Osteocyte (in vitro differentiated cells): Measurements from ENCODE around the gene PIK3CA. TPM values are rescaled to one million over a fixed set of nuclear protein-coding genes. Genes with fewer than 3 reads are reported as not detected.

Experiments
- DNase-seq: peaks from one replicate; pipeline ENCODE4 v3.0.0; 2021; ENCODE audit warnings: mixed read lengths; ENCODE audit not compliant: unreplicated experiment; ENCODE audit errors: extremely low spot score
- H3K27ac Mint-ChIP-seq: one replicate; pipeline ENCODE4 v1.8.0; 2021; ENCODE audit warnings: mild to moderate bottlenecking, mixed read lengths; ENCODE audit not compliant: unreplicated experiment
- H3K27me3 Mint-ChIP-seq: one replicate; pipeline ENCODE4 v1.8.0; 2021; ENCODE audit warnings: mixed read lengths; ENCODE audit not compliant: unreplicated experiment
- H3K36me3 Mint-ChIP-seq: one replicate; pipeline ENCODE4 v1.8.0; 2021; ENCODE audit warnings: mixed read lengths; ENCODE audit not compliant: unreplicated experiment
- H3K4me1 Mint-ChIP-seq: one replicate; pipeline ENCODE4 v1.8.0; 2021; ENCODE audit warnings: mixed read lengths; ENCODE audit not compliant: unreplicated experiment
- H3K4me3 Mint-ChIP-seq: one replicate; pipeline ENCODE4 v1.8.0; 2021; ENCODE audit warnings: mild to moderate bottlenecking, moderate library complexity, mixed read lengths; ENCODE audit not compliant: unreplicated experiment
- H3K9me3 Mint-ChIP-seq: one replicate; pipeline ENCODE4 v1.8.0; 2021; ENCODE audit warnings: mixed read lengths; ENCODE audit not compliant: unreplicated experiment
- CTCF ChIP-seq: fragments of 200-600 bp; sonication (generic); IDR thresholded peaks from 2 replicates; pipeline ENCODE4 v1.5.0; 2021; ENCODE audit warnings: antibody characterized with exemption, mild to moderate bottlenecking, moderate library complexity
- total RNA-seq: library from RNA; stranded (reverse); gene quantifications from 2 replicates; pipeline ENCODE4 v1.2.1, GENCODE V29; 2021

PIK3CA gene
- total RNA-seq, 1 donor from 2014 or later: 48.1 TPM

- no peak for TF ChIP-seq CTCF
- no peak for DNase-seq
- Mint-ChIP-seq H3K4me3 (no peak overlapping the region), H3K27me3 (no peaks in the 10 kb centered on the region), H3K4me1 (peaks cover 2% of the 10 kb centered on the region), H3K9me3 (no peaks in the 10 kb centered on the region), H3K36me3 (peaks cover 44% of the 10 kb centered on the region), H3K27ac (no peak overlapping the region)
Measured at GRCh38 chr3:179223548-179223947, 75.4 kb downstream of the PIK3CA start.

DNA sequence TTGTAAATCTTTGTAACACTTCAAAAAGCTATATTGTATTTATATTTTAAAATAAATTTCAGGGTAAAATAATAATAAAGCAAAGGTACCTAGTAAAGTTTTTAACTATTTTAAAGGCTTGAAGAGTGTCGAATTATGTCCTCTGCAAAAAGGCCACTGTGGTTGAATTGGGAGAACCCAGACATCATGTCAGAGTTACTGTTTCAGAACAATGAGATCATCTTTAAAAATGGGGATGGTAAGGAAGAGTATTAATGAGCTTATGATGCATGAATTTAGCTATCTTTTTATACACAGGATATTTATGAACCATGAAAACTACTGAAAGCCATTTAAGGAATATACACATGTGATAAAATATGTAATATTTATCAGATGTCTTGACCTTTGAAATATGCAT, 76.4 kb downstream of the PIK3CA start:
- Mint-ChIP-seq H3K36me3 (peaks cover 41% of the 10 kb centered on the region), H3K27ac (no peak overlapping the region), H3K4me1 (no peaks in the 10 kb centered on the region), H3K4me3 (no peak overlapping the region), H3K27me3 (no peaks in the 10 kb centered on the region), H3K9me3 (no peaks in the 10 kb centered on the region)
- no peak for DNase-seq
- no peak for TF ChIP-seq CTCF

GRCh38 chr3:179227349-179227748, 79.2 kb downstream of the PIK3CA start:
- Mint-ChIP-seq H3K36me3 (peaks cover 56% of the 10 kb centered on the region), H3K4me3 (no peak overlapping the region), H3K9me3 (no peaks in the 10 kb centered on the region), H3K4me1 (no peaks in the 10 kb centered on the region), H3K27me3 (no peaks in the 10 kb centered on the region), H3K27ac (no peak overlapping the region)
- no peak for DNase-seq
- TF ChIP-seq CTCF: no peak

DNA sequence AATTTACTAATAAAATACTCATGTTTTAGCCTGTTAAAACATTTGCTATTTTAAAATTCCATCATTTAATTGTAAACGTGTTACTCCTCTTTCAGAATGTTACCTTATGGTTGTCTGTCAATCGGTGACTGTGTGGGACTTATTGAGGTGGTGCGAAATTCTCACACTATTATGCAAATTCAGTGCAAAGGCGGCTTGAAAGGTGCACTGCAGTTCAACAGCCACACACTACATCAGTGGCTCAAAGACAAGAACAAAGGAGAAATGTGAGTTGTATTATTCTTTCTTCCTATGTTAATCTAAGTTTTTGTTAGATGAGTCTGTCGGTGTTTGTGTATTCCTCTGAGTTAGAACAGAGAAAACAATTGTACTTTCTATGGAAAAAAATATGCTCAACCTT, 81.0 kb downstream of the PIK3CA start:
- H3K4me1 Mint-ChIP-seq: no peaks in the 10 kb centered on the region
- no peak for TF ChIP-seq CTCF
- no peak for DNase-seq
- no peak overlapping the region for H3K4me3 Mint-ChIP-seq
- H3K9me3 Mint-ChIP-seq: no peaks in the 10 kb centered on the region
- no peaks in the 10 kb centered on the region for H3K27me3 Mint-ChIP-seq
- no peak overlapping the region for H3K27ac Mint-ChIP-seq
- peaks cover 51% of the 10 kb centered on the region for H3K36me3 Mint-ChIP-seq

DNA sequence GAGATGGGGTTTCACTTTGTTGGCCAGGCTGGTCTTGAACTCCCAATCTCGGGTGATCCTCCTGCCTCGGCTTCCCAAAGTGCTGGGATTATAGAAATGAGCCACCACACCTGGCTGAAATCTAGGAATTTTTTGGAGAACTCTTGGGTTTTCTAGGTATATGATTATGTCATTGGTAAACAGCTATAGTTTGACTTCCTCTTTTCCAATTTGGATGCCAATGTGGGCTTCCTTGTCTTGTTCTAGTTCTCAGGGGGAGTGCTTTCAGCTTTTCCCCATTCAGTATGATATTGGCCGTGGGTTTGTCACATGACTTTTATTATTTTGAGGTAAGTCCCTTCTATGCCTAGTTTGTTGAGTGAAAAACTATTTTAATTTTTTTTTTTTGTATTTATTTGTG, 84.9 kb downstream of the PIK3CA start:
- Mint-ChIP-seq H3K4me3 (no peak overlapping the region), H3K9me3 (no peaks in the 10 kb centered on the region), H3K27ac (no peak overlapping the region), H3K27me3 (no peaks in the 10 kb centered on the region), H3K4me1 (peaks cover 7% of the 10 kb centered on the region), H3K36me3 (peaks cover 40% of the 10 kb centered on the region)
- TF ChIP-seq CTCF: no peak
- DNase-seq: no peak
